ENCODE data around the gene RTBDN. TPM values are rescaled to one million over a fixed set of nuclear protein-coding genes. Genes with fewer than 3 reads are reported as not detected.

Gene RTBDN
- total RNA-seq, 6 experiments from 2014 or later: not detected

- intact Hi-C loops (cut with DNase I): no loop called here
- Histone ChIP-seq H3K27ac (peak overlapping the region; percentile 96 to 100 (median 99)), H3K36me3 (no peaks in the 10 kb centered on the region), H3K4me1 (peaks cover 0 to 33% (median 17%) of the 10 kb centered on the region in 4 donors), H3K9me3 (no peaks in the 10 kb centered on the region), H3K4me3 (peak overlapping the region; percentile 73 to 90 (median 81)), H3K27me3 (no peaks in the 10 kb centered on the region)
- ATAC-seq (peak; percentile 29 to 58 (median 52)), DNase-seq (peak; percentile 96 to 97 (median 97))
- TF ChIP-seq POLR2A (IDR thresholded peaks at IDR 0.05) (peak; percentile 91), CTCF (IDR thresholded peaks at IDR 0.05) (no peak)
- WGBS (ENCODE audit: insufficient coverage, low coverage, low lambda C conversion rate, missing lambda C conversion rate): 2% methylated on average over 21 of the region's 81 CpGs
Measured at GRCh38 chr19:12793290-12794195, 40.8 kb downstream of the RTBDN start.

- ATAC-seq (no peak), DNase-seq (no peak)
- Histone ChIP-seq H3K4me1 (peaks cover 0 to 40% (median 21%) of the 10 kb centered on the region in 4 donors), H3K36me3 (no peaks in the 10 kb centered on the region), H3K4me3 (peak overlapping the region; percentile 73 to 90 (median 81)), H3K27ac (peak overlapping the region; percentile 96 to 100 (median 99)), H3K27me3 (no peaks in the 10 kb centered on the region), H3K9me3 (no peaks in the 10 kb centered on the region)
- intact Hi-C loops (cut with DNase I): no loop called here
- TF ChIP-seq POLR2A (IDR thresholded peaks at IDR 0.05): no peak
- TF ChIP-seq CTCF (IDR thresholded peaks at IDR 0.05): no peak
- WGBS (ENCODE audit: insufficient coverage, low coverage, low lambda C conversion rate, missing lambda C conversion rate): under 1% methylated on average over 19 of the region's 22 CpGs
Measured at GRCh38 chr19:12792853-12793289, 41.5 kb downstream of the RTBDN start.

GRCh38 chr19:12792051-12792852, 42.1 kb downstream of the RTBDN start:
- Histone ChIP-seq H3K4me1 (peaks cover 0 to 40% (median 22%) of the 10 kb centered on the region in 4 donors), H3K9me3 (no peaks in the 10 kb centered on the region), H3K36me3 (no peaks in the 10 kb centered on the region), H3K27me3 (no peaks in the 10 kb centered on the region), H3K27ac (peak overlapping the region; percentile 96 to 100 (median 99)), H3K4me3 (peak overlapping the region; percentile 73 to 90 (median 81))
- ATAC-seq (peak in 1 of 4 donors; percentile 2), DNase-seq (peak; percentile 69 to 86 (median 80))
- WGBS (ENCODE audit: insufficient coverage, low coverage, low lambda C conversion rate, missing lambda C conversion rate): 0% methylated on average over 2 of the region's 84 CpGs
- TF ChIP-seq POLR2A (IDR thresholded peaks at IDR 0.05) (peak; percentile 52), CTCF (IDR thresholded peaks at IDR 0.05) (no peak)
- intact Hi-C loops (cut with DNase I): no loop called here

GRCh38 chr19:12791345-12792050, 42.9 kb downstream of the RTBDN start, which contains the start of gene JUNB:
Gene JUNB (plus strand): TSS chr19:12791486. CDS start chr19:12791772, 286 bp downstream.
- ATAC-seq (peak; percentile 44 to 63 (median 56)), DNase-seq (peak; percentile 99)
- H3K27me3 ChIP-seq: no peaks in the 10 kb centered on the region
- H3K36me3 ChIP-seq: no peaks in the 10 kb centered on the region
- H3K4me3 ChIP-seq: peak within 1 kb of the TSS; percentile 73 to 90 (median 81)
- intact Hi-C loops (cut with DNase I): no loop called here
- H3K9me3 ChIP-seq: no peaks in the 10 kb centered on the region
- TF ChIP-seq POLR2A (IDR thresholded peaks at IDR 0.05): peak; percentile 100
- peak in 2 of 4 donors; percentile 4 to 15 for TF ChIP-seq CTCF (IDR thresholded peaks at IDR 0.05)
- H3K4me1 ChIP-seq: peaks cover 0 to 40% (median 21%) of the 10 kb centered on the region in 4 donors
- WGBS (ENCODE audit: insufficient coverage, low coverage, low lambda C conversion rate, missing lambda C conversion rate): 0% methylated on average over 5 of the region's 73 CpGs
- peak within 1 kb of the TSS; percentile 96 to 100 (median 99) for H3K27ac ChIP-seq
